ENCODE results near the gene CYGB.

Gene CYGB

DNA sequence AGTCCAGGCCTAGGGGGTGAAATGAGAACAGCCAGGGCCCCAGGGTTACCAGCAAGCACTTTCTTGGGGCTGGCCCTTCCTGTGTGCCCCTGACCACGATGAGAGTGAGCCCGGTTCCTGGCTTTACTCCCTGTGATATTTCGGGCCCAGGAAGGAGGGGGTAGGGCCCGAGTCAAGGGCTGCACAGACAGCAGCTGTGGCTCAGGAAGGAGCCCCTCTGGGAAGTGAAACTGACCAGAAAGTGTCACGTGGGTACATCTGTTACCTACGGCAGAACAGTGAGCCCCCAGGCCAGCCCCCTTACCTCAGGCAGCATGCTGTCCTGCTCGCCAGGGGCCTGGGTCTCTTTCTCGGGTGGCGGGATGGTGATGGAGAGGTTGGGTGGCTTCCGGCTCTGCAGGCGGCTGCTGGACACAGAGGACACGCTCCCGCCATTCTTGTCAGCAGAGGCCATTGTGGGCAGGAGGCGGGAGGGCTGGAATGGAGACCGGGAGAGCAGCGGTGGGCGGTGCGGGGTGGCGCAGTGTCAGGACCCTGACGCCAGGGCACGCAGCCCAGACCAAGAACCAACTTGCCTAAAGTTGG, 56.3 kb downstream of the CYGB start:
- TF ChIP-seq FOXP2 (optimal IDR thresholded peaks at IDR 0.05; ENCODE audit: control extremely low read depth, extremely low read length, insufficient read depth) (no peak), EZH2 (IDR thresholded peaks at IDR 0.05) (no peak), POLR2AphosphoS5 (IDR thresholded peaks at IDR 0.05; ENCODE audit: borderline replicate concordance, low read depth, low read length) (no peak)
- Histone ChIP-seq H3K27ac (no peak overlapping the region), H3K36me3 (ENCODE audit: insufficient read depth, low read length) (no peaks in the 10 kb centered on the region), H3K4me3 (no peak overlapping the region), H3K9ac (ENCODE audit: insufficient read length) (no peak overlapping the region), H3K9me3 (ENCODE audit: low read depth, low read length) (no peaks in the 10 kb centered on the region)
- DNase-seq (ENCODE audit: low read depth, low spot score), result no peak

DNA sequence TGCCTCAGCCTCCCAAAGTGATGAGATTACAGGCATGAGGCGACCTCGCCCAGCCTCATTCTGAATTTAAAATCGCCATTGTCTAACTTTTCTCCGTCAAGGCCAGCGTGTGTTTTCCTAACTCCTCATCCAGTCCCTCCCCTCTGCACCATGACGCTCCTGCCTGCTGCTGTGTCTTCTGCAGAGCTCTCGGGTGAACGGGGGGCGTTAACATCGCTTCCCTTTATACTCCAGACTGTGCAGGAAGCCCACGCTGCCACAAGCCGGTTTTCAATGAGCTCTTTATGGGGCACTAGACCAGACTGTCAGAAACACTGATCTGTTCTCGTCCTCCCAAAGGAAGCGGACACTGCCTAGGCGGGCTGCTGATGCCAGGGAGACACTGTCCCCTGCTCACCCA, 56.9 kb downstream of the CYGB start:
- Histone ChIP-seq H3K9ac (ENCODE audit: insufficient read length) (no peak overlapping the region), H3K27ac (no peak overlapping the region), H3K36me3 (ENCODE audit: insufficient read depth, low read length) (no peaks in the 10 kb centered on the region), H3K9me3 (ENCODE audit: low read depth, low read length) (no peaks in the 10 kb centered on the region), H3K4me3 (no peak overlapping the region)
- TF ChIP-seq EZH2 (IDR thresholded peaks at IDR 0.05) (no peak), FOXP2 (optimal IDR thresholded peaks at IDR 0.05; ENCODE audit: control extremely low read depth, extremely low read length, insufficient read depth) (no peak), POLR2AphosphoS5 (IDR thresholded peaks at IDR 0.05; ENCODE audit: borderline replicate concordance, low read depth, low read length) (no peak)
- no peak for DNase-seq (ENCODE audit: low read depth, low spot score)

DNA sequence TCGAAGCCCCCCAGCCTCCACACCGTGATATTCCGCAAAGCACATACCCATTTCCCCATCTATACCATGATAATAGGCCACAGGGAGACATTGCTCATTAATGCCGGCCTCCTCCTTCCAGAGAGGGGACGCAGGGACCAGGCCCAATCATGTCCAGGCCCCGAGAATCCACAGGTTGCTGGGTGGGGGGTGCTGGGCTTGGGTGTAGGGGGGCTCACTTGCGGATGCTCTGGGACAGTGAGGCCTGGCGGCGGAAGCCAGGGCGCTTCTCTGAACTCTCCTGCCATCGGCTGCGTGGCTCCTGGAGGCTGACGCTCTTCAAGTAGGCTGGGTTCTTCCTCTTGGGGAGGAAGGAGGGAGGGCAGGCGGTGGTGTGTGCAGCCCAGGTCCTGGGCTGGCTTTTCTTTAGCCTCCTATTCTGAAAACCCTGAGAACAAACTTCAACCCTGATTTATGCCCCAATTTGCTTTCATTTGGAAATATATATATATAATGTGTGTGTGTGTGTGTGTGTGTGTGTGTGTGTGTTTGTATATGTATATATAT, 57.9 kb downstream of the CYGB start:
- H3K36me3 ChIP-seq (ENCODE audit: insufficient read depth, low read length), result no peaks in the 10 kb centered on the region
- H3K4me3 ChIP-seq, result no peak overlapping the region
- no peak overlapping the region for H3K27ac ChIP-seq
- TF ChIP-seq FOXP2 (optimal IDR thresholded peaks at IDR 0.05; ENCODE audit: control extremely low read depth, extremely low read length, insufficient read depth), result no peak
- no peak for TF ChIP-seq POLR2AphosphoS5 (IDR thresholded peaks at IDR 0.05; ENCODE audit: borderline replicate concordance, low read depth, low read length)
- no peak for TF ChIP-seq EZH2 (IDR thresholded peaks at IDR 0.05)
- no peak for DNase-seq (ENCODE audit: low read depth, low spot score)
- H3K9ac ChIP-seq (ENCODE audit: insufficient read length), result no peak overlapping the region
- no peaks in the 10 kb centered on the region for H3K9me3 ChIP-seq (ENCODE audit: low read depth, low read length)

DNA sequence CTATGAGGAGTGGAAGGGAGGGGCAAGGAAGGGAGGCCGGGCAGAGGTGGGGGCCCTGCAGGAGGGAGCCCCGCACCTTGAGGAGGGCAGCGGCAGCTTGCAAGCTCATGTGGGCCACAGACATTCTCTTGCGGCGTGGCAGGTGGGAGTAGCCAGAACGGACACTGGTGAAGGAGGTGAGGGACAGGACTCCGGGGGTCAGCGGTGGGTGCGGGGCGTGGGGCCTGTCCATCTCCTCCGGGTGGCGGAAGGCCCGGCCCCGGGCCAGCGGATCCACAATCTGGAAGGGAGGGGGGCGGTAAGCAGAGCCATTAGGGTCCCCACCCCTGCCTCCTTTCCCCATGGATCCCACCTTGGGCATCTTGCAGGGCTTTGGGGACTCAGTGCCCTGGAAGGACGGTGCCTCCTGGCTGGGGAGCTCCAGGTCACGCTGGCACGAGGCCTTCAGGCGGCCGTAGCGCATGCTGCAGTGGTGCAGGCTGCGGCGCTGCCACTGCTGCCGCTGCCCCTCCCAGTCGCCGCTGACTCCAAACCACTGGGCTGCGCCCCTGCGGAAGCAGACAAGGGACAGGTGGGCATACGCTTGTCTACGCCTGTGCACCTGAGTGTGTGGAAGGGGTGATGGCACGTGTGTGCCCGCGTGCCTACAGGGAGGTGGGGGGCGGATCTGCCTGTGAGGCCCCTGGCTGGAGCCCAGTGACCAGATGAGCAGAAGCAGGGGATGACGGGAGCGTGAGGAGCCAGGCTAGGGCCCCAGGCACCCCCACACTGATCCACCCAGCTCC, 58.6 kb downstream of the CYGB start:
- DNase-seq (ENCODE audit: low read depth, low spot score), result no peak
- H3K9me3 ChIP-seq (ENCODE audit: low read depth, low read length), result no peaks in the 10 kb centered on the region
- no peak overlapping the region for H3K27ac ChIP-seq
- TF ChIP-seq EZH2 (IDR thresholded peaks at IDR 0.05) (no peak), FOXP2 (optimal IDR thresholded peaks at IDR 0.05; ENCODE audit: control extremely low read depth, extremely low read length, insufficient read depth) (no peak), POLR2AphosphoS5 (IDR thresholded peaks at IDR 0.05; ENCODE audit: borderline replicate concordance, low read depth, low read length) (no peak)
- H3K36me3 ChIP-seq (ENCODE audit: insufficient read depth, low read length), result no peaks in the 10 kb centered on the region
- H3K9ac ChIP-seq (ENCODE audit: insufficient read length), result no peak overlapping the region
- no peak overlapping the region for H3K4me3 ChIP-seq

DNA sequence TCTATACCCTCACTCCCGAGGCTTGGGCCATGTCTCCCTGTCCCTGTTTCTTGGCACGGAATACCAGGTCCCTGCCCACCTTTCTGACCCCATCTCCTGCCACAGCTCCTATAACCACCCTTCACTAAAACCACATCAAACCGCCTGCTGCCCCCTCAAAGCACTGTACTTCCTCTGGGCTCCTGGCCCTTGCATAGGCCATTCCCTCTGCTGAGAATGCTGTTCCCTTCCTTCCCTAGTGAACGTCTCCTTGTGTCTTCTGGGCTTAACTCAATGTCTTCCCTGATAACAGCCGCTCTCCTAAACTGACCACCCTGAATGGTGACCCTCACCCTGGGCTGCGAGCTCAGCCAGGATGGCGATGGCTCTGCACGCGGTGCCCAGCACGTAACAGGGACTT, 59.4 kb downstream of the CYGB start:
- Histone ChIP-seq H3K27ac (no peak overlapping the region), H3K9ac (ENCODE audit: insufficient read length) (no peak overlapping the region), H3K9me3 (ENCODE audit: low read depth, low read length) (no peaks in the 10 kb centered on the region), H3K4me3 (no peak overlapping the region), H3K36me3 (ENCODE audit: insufficient read depth, low read length) (no peaks in the 10 kb centered on the region)
- no peak for DNase-seq (ENCODE audit: low read depth, low spot score)
- TF ChIP-seq FOXP2 (optimal IDR thresholded peaks at IDR 0.05; ENCODE audit: control extremely low read depth, extremely low read length, insufficient read depth), result no peak
- no peak for TF ChIP-seq EZH2 (IDR thresholded peaks at IDR 0.05)
- no peak for TF ChIP-seq POLR2AphosphoS5 (IDR thresholded peaks at IDR 0.05; ENCODE audit: borderline replicate concordance, low read depth, low read length)

DNA sequence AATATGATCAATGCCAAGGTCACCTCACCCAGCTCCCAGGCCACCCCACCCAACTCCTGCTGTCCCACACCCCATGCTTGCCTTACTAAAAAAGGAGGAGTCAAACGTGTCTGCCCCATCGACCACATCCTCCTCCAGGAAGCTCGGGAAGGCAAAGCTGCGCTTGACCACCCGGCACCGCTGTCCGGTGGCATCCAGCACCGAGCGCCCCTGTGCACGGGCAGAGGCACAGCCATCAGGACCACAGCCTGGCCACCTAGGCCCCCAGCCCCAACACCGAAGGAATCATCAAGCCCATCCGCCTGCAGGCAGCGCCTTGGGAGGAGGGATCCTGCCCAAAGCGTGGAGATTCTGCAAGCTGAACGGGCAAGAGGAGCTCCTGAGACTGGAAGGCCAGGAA, 59.9 kb downstream of the CYGB start:
- no peak for DNase-seq (ENCODE audit: low read depth, low spot score)
- TF ChIP-seq POLR2AphosphoS5 (IDR thresholded peaks at IDR 0.05; ENCODE audit: borderline replicate concordance, low read depth, low read length) (no peak), EZH2 (IDR thresholded peaks at IDR 0.05) (no peak), FOXP2 (optimal IDR thresholded peaks at IDR 0.05; ENCODE audit: control extremely low read depth, extremely low read length, insufficient read depth) (no peak)
- Histone ChIP-seq H3K4me3 (no peak overlapping the region), H3K27ac (no peak overlapping the region), H3K9ac (ENCODE audit: insufficient read length) (no peak overlapping the region), H3K9me3 (ENCODE audit: low read depth, low read length) (no peaks in the 10 kb centered on the region), H3K36me3 (ENCODE audit: insufficient read depth, low read length) (no peaks in the 10 kb centered on the region)
